NT2/D1 (cell line): ENCODE data around the gene CKLF.

Source experiments
- SUZ12 ChIP-seq: IDR thresholded peaks from 2 replicates; pipeline ENCODE4 v1.6.1; 2011; ENCODE audit not compliant: insufficient read length, insufficient read depth; ENCODE audit errors: extremely low read depth
- YY1 ChIP-seq: IDR thresholded peaks from 2 replicates; pipeline ENCODE4 v1.6.1; 2011; ENCODE audit not compliant: insufficient read length, insufficient read depth
- ZNF274 ChIP-seq: IDR thresholded peaks from 2 replicates; pipeline ENCODE4 v1.6.1; 2011; ENCODE audit warnings: mild to moderate bottlenecking, low read depth, low read length

DNA sequence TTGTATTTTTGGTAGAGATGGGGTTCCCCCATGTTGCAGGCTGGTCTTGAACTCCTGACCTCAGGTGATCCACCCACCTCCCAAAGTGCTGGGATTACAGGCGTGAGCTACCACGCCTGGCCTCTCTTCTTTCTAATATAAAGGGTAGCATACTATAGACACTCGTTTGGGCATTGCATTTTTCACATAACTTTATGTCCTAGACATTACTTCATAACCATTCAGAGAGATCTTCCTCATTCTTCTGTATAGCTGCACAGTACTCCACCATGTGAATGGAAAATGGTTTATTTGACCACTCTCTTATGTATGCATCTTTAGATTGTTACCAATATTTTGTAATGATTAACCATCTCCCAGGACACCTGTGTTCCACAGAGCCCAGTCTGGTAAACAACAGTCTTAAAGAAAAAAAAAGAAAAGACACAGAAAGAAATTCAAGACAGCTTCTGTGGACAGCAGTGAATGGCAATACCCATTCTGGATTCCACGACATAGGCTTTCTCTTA is 44.6 kb upstream of the CKLF start:
- TF ChIP-seq ZNF274 (no peak), SUZ12 (no peak), YY1 (no peak)
